Measurements from ENCODE around the gene BPIFA1.
A peak's percentile ranks its signal among the peaks of the same experiment; 100 is the strongest.

DNA sequence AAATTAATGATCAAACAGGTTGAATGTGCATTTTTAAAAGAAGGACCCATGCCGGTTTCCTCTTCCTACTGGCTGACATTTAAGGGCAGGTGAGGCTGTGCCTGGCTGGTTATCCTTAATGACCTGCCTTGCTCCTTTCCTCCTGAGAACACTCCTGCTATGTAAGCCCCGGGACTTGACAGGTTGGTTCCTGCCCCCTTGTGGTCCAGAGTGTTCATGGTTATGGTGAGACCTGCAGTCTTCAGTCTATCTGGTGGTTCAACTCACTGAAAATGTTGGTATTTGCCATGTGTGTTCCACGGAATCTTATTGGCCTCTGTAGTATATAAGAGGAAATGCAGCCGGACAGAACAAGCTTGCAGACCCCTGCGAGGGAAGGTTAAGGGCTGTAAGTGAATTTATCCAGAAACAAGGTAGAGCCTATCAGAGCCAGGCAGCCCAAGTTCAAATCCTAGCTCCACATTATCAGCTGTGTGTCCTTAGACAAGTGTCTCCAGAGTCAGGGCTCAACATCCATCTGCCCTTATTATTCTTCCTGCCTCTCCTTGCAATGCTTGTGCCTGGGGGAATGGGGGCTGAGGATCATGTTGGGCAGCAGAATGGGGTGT lies 23.9 kb upstream of the BPIFA1 start:
- TF ChIP-seq, protein P1, sequence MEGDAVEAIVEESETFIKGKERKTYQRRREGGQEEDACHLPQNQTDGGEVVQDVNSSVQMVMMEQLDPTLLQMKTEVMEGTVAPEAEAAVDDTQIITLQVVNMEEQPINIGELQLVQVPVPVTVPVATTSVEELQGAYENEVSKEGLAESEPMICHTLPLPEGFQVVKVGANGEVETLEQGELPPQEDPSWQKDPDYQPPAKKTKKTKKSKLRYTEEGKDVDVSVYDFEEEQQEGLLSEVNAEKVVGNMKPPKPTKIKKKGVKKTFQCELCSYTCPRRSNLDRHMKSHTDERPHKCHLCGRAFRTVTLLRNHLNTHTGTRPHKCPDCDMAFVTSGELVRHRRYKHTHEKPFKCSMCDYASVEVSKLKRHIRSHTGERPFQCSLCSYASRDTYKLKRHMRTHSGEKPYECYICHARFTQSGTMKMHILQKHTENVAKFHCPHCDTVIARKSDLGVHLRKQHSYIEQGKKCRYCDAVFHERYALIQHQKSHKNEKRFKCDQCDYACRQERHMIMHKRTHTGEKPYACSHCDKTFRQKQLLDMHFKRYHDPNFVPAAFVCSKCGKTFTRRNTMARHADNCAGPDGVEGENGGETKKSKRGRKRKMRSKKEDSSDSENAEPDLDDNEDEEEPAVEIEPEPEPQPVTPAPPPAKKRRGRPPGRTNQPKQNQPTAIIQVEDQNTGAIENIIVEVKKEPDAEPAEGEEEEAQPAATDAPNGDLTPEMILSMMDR (conservative IDR thresholded peaks at IDR 0.05; ENCODE audit: low read depth in 2 of 2), result peak; percentile 69 to 91
- no peak for TF ChIP-seq EZH2 (IDR thresholded peaks at IDR 0.05; ENCODE audit: low read depth, unreplicated experiment)
- no peak for TF ChIP-seq EZH2phosphoT487 (IDR thresholded peaks at IDR 0.05; ENCODE audit: unreplicated experiment)
- no peak for TF ChIP-seq POLR2AphosphoS5 (IDR thresholded peaks at IDR 0.05; ENCODE audit: low read depth)
- TF ChIP-seq, protein P2, sequence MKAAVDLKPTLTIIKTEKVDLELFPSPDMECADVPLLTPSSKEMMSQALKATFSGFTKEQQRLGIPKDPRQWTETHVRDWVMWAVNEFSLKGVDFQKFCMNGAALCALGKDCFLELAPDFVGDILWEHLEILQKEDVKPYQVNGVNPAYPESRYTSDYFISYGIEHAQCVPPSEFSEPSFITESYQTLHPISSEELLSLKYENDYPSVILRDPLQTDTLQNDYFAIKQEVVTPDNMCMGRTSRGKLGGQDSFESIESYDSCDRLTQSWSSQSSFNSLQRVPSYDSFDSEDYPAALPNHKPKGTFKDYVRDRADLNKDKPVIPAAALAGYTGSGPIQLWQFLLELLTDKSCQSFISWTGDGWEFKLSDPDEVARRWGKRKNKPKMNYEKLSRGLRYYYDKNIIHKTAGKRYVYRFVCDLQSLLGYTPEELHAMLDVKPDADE (IDR thresholded peaks at IDR 0.05), result no peak
- no peak for TF ChIP-seq ZNF114 (CRISPR knock-in tag; IDR thresholded peaks at IDR 0.05)
- TF ChIP-seq, protein P3, sequence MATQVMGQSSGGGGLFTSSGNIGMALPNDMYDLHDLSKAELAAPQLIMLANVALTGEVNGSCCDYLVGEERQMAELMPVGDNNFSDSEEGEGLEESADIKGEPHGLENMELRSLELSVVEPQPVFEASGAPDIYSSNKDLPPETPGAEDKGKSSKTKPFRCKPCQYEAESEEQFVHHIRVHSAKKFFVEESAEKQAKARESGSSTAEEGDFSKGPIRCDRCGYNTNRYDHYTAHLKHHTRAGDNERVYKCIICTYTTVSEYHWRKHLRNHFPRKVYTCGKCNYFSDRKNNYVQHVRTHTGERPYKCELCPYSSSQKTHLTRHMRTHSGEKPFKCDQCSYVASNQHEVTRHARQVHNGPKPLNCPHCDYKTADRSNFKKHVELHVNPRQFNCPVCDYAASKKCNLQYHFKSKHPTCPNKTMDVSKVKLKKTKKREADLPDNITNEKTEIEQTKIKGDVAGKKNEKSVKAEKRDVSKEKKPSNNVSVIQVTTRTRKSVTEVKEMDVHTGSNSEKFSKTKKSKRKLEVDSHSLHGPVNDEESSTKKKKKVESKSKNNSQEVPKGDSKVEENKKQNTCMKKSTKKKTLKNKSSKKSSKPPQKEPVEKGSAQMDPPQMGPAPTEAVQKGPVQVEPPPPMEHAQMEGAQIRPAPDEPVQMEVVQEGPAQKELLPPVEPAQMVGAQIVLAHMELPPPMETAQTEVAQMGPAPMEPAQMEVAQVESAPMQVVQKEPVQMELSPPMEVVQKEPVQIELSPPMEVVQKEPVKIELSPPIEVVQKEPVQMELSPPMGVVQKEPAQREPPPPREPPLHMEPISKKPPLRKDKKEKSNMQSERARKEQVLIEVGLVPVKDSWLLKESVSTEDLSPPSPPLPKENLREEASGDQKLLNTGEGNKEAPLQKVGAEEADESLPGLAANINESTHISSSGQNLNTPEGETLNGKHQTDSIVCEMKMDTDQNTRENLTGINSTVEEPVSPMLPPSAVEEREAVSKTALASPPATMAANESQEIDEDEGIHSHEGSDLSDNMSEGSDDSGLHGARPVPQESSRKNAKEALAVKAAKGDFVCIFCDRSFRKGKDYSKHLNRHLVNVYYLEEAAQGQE (IDR thresholded peaks at IDR 0.05; ENCODE audit: unreplicated experiment), result no peak
- no peak for TF ChIP-seq CREB1 (CRISPR knock-in tag; IDR thresholded peaks at IDR 0.05; ENCODE audit: low read depth)
- no peak for TF ChIP-seq JUNB (IDR thresholded peaks at IDR 0.05; ENCODE audit: unreplicated experiment)
- no peak for TF ChIP-seq NANOG (IDR thresholded peaks at IDR 0.05; ENCODE audit: borderline replicate concordance)

All from GM23338 (cell line).